ENCODE measurements around the gene TRIM26.

DNA sequence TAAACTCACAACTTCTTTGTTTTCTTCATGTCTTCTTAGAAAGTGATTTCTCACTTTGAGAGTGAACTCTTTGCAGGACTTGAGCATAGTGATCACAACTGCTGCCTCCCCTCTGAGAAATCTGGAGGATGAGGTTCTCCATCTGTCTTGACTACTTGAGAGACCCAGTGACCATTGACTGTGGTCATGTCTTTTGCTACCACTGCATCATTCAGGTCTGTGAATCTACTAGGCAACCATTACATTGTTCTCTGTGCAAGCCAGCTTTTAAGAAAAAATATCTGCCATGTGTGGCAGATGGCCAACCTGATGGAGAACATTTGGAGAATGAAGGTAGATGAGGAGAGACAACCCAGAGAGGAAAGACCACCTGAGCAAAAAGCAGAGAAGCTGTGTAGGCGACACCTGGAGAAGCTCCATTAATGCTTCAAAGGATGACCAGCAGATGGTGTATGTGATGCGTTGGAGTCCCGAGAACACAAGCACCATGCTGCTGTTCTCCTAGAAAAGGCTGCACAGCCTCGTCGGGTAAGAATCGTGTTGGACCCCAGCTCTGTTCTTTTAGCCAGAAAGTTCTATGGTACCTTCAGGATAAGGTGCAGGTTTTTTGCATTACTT lies 25.1 kb upstream of the TRIM26 start:
- no peak for TF ChIP-seq TCF4 (CRISPR knock-in tag; IDR thresholded peaks at IDR 0.05; ENCODE audit: borderline replicate concordance)
- TF ChIP-seq RARB (CRISPR knock-in tag; IDR thresholded peaks at IDR 0.05), result no peak
- TF ChIP-seq, protein P1, sequence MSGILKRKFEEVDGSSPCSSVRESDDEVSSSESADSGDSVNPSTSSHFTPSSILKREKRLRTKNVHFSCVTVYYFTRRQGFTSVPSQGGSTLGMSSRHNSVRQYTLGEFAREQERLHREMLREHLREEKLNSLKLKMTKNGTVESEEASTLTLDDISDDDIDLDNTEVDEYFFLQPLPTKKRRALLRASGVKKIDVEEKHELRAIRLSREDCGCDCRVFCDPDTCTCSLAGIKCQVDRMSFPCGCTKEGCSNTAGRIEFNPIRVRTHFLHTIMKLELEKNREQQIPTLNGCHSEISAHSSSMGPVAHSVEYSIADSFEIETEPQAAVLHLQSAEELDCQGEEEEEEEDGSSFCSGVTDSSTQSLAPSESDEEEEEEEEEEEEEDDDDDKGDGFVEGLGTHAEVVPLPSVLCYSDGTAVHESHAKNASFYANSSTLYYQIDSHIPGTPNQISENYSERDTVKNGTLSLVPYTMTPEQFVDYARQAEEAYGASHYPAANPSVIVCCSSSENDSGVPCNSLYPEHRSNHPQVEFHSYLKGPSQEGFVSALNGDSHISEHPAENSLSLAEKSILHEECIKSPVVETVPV (CRISPR knock-in tag; IDR thresholded peaks at IDR 0.05), result no peak
